Prostate gland (tissue), 2 donors: ENCODE measurements around the gene RIMS1.

Experiments used
- CTCF ChIP-seq, 4 experiments: fragments of 200-600 bp in 2 of 4; fragments of 450-650 bp in 2 of 4; sonication (generic) in 2 of 4; IDR thresholded peaks; 1 replicate in 3 of 4; 2 replicates in 1 of 4; pipeline ENCODE4 v1.5.1; 2016 to 2019; ENCODE audit warnings: antibody characterized with exemption in 4 of 4, mild to moderate bottlenecking in 2 of 4, moderate library complexity in 2 of 4
- POLR2AphosphoS5 ChIP-seq: sonication (generic); formaldehyde crosslinking; IDR thresholded peaks from one replicate; pipeline ENCODE4 v1.6.1; 2017; ENCODE audit warnings: antibody characterized with exemption

- TF ChIP-seq CTCF (IDR thresholded peaks at IDR 0.05) (no peak), POLR2AphosphoS5 (no peak)
These were observed 401.5 kb downstream of the RIMS1 start for GRCh38 chr6:72287801-72288200.
